Inferior parietal cortex (tissue), 1 donor: Measurements from ENCODE around the gene TRPT1.

Source experiments
- DNase-seq: peaks from one replicate; pipeline ENCODE4 v3.0.0-alpha.2; 2016; ENCODE audit errors: extremely low spot score

Gene TRPT1

DNA sequence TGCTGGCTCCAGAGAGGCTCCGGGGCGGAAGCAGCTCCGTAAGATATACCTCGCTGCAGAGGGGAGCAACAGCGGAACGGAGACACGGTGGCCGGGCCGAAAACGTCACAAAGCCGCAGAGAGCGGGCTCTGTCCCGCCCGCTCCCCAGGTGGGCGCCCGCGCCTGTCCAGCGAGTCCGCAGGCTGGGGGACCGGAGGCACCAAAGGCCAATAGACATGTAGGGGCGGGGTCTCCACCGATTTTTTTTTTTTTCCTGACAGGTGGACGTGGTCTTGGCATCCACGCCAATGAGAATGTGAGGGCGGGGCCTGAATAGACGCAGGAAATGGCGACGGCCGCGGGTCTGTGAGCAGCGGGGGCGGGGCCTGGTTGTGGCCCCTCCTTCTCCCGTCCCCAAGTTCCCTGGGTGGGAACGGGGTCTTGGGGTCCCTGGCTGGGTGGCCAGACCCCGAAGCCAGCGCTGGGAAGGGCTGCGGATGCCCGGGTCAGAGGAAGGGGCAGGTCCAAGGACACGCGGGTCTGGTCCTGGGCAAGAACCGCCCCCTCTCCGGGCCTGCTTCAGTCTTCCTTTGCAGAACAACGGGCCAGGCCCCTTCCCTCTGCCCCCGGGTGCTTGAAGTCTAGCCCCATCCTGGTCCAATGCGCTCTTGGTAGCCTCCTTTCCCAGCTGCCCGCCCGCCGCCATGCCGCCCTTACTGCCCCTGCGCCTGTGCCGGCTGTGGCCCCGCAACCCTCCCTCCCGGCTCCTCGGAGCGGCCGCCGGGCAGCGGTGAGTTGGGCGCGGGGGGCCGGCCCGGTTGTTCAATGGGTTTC, 4.4 kb upstream of the TRPT1 start, which contains the start of gene DNAJC4:
Gene DNAJC4 (plus strand): TSS at position 378 of the 814 bp plus-strand sequence. CDS start 307 bp downstream, at position 685.
- DNase-seq = peak; percentile 93

DNA sequence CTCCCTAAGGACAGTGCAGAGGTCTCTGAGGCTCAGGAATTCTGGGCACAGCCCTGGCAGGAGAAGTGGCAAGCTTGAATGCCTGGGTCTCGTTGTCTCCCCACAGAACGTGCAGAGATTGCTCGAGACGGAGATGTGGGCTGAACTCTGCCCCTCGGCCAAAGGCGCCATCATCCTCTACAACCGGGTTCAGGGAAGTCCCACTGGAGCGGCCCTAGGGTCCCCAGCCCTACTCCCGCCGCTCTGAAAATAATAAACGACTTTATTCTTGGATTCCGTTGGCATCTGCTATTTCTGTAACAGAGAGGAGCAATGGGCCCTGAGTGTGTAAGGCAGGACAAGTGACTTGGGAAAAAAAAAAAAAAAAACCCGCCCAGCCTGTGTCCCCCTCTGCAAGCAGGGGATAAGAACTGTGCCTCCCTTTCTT, 3.8 kb upstream of the TRPT1 start:
- no peak for DNase-seq

DNA sequence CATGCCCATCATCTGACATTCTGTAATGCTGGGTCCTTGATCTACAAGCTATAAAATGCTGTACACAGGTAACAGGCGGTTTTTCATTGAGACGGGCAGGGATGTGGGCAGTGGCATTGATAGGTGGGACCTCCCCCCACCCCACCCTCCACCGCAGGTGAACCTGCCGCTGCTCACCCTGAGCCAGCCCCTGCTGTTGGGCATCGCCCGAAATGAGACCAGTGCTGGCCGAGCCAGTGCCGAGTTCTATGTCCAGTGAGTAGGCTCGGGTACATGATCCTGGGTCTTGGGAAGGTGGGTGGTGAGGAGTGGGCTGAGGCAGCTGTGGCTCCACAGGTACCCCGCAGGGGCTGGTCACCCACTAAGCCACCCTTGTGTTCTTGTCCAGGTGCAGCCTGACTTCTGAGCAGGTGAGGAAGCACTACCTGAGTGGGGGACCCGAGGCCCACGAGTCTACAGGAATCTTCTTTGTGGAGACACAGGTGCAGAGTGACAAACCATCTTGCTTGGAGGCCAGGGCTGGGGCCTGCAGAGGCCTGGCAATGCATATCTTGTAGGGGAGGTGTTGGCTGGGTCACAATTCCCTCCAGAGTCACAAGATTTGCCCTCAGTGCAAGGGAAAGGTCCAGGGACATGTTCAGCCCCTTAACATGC, 3.2 kb upstream of the TRPT1 start:
- no peak for DNase-seq

DNA sequence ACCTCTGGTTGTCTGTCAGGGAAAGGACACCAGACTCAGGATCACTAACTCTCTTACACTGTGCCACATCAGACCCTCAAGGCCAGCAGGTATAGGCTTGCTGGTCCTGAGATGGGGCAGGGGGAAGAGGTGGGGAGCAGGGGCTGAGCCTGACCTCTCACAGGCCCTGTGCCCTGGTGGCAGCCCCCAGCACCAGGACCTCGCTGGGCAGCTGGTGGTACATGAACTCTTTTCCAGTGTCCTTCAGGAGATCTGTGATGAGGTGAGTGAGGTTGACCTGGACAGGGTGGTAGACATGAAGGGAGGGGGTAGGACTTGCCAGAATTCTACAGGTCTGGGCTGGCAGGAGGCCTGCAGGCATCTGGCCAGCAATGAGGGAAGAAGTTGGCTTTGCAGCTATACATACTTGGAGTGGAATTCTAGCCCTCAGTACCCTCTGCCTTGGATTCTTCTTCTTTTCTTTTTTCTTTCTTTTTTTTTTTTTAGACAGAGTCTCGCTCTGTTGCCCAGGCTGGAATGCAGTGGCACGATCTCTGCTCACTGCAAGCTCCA, 1.5 kb upstream of the TRPT1 start:
- DNase-seq = no peak

GRCh38 chr11:64226507-64227051, 593 bp upstream of the TRPT1 start:
- DNase-seq = no peak

DNA sequence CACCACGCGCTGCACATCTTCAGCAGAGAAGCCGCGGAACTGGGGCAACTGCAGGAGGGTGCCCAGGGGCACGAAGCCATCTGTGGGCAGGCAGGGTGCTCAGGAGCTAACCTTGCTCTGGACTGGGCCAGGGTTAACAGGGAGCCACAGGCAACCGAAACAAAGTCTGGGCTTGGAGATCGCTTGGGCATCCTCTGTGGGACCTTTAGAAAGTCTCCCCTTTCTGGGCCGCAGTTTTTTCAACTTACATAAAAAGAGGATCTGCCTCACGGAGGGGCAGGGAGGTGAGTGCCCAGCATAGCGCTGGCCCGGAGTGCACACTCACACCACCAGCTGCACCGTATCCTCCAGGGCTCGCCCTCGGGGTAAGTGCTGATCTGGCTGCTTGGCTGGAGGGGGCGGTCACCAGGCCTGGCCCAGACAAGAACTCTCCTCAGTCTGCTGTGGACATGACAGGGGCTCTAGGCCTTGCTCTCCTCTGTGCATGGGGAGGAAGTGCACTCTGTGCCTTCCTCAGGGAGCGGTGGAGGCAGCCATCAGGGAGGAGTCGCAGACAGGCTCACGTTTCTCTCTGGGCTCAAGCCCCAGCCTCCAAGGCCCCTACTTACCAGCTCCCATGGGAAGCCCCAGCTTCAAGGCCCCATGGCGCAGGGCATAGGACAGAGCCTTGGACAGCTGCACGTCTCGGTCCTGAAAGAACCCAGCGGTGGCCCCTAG, 937 bp downstream of the TRPT1 start:
- no peak for DNase-seq

DNA sequence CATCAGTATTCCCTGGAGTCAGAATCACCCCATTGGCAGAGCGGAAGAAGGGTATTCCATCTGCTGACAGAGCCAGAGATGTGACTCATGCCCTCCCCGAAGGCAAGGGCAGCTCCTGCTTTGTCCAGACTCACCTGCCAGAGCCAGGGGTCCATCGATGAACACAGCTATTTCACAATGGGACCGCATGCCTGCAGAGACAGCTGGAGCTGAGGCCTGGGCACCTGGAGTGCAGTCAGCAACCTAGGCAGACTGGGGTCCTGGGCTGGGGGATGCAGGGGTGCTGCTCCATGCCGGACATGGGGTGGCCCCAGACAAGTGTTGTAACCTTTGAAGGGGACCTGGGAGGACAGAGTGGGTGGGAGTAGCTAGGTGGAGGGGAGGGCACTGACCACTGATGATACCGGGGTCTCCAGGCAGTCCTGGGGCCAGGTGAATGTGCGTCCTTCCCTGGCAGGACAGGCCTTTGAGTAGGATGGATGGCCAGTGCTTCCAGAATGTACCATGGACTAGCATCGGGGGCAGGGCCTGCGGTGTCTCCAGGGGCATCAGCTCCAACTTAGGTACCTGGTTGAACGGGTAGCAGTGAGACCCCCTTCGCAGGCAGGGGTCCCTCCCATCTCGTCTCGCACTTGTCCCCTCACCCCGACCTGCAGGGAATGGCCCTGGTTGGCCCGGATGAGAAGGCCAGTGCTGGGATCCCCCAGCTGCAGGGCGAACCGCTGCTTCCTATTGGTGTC, 1.7 kb downstream of the TRPT1 start:
- no peak for DNase-seq

DNA sequence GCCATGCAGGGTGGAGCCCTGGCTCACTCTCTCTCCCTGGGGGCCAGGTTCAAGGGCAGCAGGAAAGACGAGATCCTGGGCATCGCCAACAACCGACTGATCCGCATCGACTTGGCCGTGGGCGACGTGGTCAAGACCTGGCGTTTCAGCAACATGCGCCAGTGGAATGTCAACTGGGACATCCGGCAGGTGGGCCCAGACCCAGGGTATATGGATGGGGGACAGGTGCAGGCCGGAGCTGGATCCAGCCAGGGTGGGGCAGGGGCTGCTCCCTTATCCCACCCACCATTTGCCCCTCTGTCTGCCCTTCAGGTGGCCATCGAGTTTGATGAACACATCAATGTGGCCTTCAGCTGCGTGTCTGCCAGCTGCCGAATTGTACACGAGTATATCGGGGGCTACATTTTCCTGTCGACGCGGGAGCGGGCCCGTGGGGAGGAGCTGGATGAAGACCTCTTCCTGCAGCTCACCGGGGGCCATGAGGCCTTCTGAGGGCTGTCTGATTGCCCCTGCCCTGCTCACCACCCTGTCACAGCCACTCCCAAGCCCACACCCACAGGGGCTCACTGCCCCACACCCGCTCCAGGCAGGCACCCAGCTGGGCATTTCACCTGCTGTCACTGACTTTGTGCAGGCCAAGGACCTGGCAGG, 2.9 kb downstream of the TRPT1 start:
- no peak for DNase-seq

- DNase-seq = no peak
Measured at GRCh38 chr11:64222651-64223000, 3.4 kb downstream of the TRPT1 start.

GRCh38 chr11:64220798-64221197, 5.2 kb downstream of the TRPT1 start:
- no peak for DNase-seq

GRCh38 chr11:64220271-64220670, 5.7 kb downstream of the TRPT1 start:
- no peak for DNase-seq

DNA sequence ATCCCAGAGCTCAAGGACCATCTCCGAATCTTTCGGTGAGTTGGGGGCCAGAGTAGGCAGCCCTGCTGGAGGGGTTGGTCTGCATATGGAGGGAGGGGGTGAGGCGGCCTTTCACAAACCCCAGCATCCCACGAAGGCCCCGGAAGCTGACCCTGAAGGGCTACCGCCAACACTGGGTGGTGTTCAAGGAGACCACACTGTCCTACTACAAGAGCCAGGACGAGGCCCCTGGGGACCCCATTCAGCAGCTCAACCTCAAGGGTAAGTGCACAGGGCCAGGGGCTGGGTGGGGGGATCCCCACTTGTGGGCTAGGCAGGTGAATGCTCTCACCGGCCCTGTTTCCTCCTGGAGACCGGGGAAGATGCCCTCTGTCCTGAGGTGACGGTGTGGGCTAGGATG, 6.2 kb downstream of the TRPT1 start:
- DNase-seq = no peak

GRCh38 chr11:64219354-64219684, 6.7 kb downstream of the TRPT1 start:
- DNase-seq = no peak

DNA sequence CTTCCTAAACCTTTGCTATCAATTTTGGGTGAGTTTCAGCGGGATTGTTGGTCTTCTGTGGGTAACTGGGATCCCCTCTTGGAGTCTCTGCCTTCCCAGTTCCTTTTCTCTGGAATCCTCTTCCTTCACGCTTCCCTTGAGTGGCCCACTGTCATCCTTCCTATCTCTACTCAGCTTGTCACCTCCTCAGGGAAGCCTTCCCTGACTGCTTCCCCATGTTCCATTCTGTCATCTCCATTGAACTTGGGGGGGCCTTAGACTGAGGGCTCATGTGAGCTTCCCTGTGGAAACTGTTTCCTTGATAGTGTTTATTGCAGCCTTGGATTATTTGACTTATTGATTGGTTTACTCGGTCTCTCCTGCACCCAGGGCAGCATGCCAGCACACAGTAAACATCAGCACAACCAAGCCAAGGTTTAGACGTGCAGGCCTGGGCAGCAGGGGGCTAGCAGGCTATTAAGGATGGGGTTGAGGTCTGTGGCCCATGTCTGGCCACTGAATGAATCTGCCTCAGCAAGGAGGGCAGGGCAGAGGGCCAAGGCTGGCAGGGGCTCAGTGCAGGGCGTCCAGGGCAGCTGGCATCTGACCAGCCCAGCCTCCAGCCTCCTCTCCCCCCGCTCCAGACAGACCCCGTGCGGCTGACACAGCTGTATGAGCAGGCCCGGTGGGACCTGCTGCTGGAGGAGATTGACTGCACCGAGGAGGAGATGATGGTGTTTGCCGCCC, 7.2 kb downstream of the TRPT1 start:
- no peak for DNase-seq

- no peak for DNase-seq
Measured at GRCh38 chr11:64216879-64217278, 9.1 kb downstream of the TRPT1 start.

- DNase-seq = no peak
Measured at GRCh38 chr11:64211181-64211872, 14.7 kb downstream of the TRPT1 start.

DNA sequence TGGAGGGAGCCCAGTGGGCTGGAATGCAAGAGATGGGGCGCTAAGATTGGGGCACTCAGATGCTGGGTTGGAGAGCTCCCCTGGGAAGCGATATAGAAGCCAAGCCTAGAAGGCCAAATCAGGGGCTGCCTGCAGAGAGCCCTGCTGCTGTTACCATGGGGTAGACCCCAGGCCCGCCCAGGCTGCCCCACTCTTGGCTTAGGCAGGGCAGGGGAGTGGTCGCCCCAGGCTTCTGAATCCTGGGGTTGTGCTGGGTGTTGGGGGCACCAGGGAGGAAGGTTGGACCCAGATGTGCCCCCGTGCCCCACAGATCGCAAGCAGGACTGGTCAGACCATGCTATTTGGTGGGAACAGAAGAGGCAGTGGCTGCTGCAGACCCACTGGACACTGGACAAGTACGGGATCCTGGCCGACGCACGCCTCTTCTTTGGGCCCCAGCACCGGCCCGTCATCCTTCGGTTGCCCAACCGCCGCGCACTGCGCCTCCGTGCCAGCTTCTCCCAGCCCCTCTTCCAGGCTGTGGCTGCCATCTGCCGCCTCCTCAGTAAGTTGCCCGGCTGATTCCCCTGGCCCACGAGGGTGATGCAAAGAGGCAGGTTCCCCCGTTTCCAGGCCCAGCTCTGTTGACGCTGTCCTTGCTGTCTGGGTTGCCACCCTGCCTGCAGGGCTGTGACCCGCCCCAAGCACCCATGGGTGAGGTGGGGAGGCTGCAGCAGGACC, 15.5 kb downstream of the TRPT1 start:
- no peak for DNase-seq

GRCh38 chr11:64209563-64209843, 16.5 kb downstream of the TRPT1 start:
- DNase-seq = no peak
